ENCODE data around the gene PRKAG2.

The PRKAG2 gene

DNA sequence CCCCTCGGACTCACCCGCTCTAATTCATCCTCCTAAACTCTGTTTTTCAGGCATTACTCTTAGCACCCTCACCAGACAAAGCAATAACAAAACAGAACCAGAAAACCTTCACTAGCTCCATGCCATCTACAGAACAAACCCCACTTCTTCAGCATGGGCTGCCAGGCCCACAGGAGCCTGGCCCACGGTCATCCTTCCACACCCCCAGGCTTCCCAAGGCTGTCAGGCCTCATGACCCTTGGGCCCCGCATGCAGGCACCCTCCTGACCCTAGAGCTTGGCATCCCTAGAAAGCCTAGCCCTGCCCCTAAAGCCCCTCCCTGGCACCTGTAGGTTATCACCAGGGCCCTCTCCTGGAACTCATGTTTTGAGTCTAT is 59.6 kb downstream of the PRKAG2 start:
- no peak for DNase-seq (ENCODE audit: extremely low read depth, insufficient read length)
- Histone ChIP-seq H3K36me3 (ENCODE audit: control insufficient read depth, insufficient read depth, low read length) (no peaks in the 10 kb centered on the region), H3K27me3 (replicated peaks; ENCODE audit: control insufficient read depth, insufficient read depth, low read length) (no peaks in the 10 kb centered on the region; the same call in none of the 2 replicates), H3K4me3 (replicated peaks; ENCODE audit: low read depth, low read length) (no peak overlapping the region)
- TF ChIP-seq CTCF (IDR thresholded peaks at IDR 0.05; ENCODE audit: insufficient read depth, low read length, poor library complexity, severe bottlenecking) = no peak

- TF ChIP-seq CTCF (IDR thresholded peaks at IDR 0.05; ENCODE audit: insufficient read depth, low read length, poor library complexity, severe bottlenecking) = no peak
- H3K27me3 ChIP-seq (replicated peaks; ENCODE audit: control insufficient read depth, insufficient read depth, low read length) = no peaks in the 10 kb centered on the region; the same call in none of the 2 replicates
These were observed 60.2 kb downstream of the PRKAG2 start for GRCh38 chr7:151816562-151817314.

DNA sequence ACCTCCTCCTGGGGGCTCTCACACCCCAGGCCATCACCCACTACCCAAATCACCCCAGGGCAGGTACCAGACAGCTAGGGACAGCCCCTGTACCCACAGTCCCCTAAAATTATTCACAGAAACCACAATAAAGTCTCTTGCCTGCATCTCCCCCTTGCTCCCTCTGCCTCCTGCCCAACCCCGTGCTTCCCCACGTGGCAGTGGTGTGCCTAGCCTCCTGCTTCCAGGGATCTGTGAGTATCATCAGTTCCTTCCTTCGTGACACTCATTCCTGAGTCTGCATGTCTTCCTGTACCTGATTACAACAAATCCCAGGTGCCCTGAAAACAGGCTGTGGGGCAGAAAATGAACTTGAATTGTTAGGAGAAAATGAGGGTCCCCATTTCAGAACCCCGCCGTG is 61.5 kb downstream of the PRKAG2 start:
- no peak for TF ChIP-seq CTCF (IDR thresholded peaks at IDR 0.05; ENCODE audit: insufficient read depth, low read length, poor library complexity, severe bottlenecking)
- DNase-seq (ENCODE audit: extremely low read depth, insufficient read length) = no peak
- no peaks in the 10 kb centered on the region for H3K36me3 ChIP-seq (ENCODE audit: control insufficient read depth, insufficient read depth, low read length)
- H3K4me3 ChIP-seq (replicated peaks; ENCODE audit: low read depth, low read length) = no peak overlapping the region
- H3K27me3 ChIP-seq (replicated peaks; ENCODE audit: control insufficient read depth, insufficient read depth, low read length) = no peaks in the 10 kb centered on the region; the same call in none of the 2 replicates

More at GRCh38 chr7:151816562-151817314, 60.2 kb downstream of the PRKAG2 start:
- no peaks in the 10 kb centered on the region for H3K36me3 ChIP-seq (ENCODE audit: control insufficient read depth, insufficient read depth, low read length)
- DNase-seq (ENCODE audit: extremely low read depth, insufficient read length) = no peak
- H3K4me3 ChIP-seq (replicated peaks; ENCODE audit: low read depth, low read length) = no peak overlapping the region

- Histone ChIP-seq H3K4me3 (replicated peaks; ENCODE audit: low read depth, low read length) (no peak overlapping the region), H3K36me3 (ENCODE audit: control insufficient read depth, insufficient read depth, low read length) (no peaks in the 10 kb centered on the region), H3K27me3 (replicated peaks; ENCODE audit: control insufficient read depth, insufficient read depth, low read length) (no peaks in the 10 kb centered on the region; the same call in none of the 2 replicates)
- DNase-seq (ENCODE audit: extremely low read depth, insufficient read length) = no peak
- no peak for TF ChIP-seq CTCF (IDR thresholded peaks at IDR 0.05; ENCODE audit: insufficient read depth, low read length, poor library complexity, severe bottlenecking)
These were observed 62.4 kb downstream of the PRKAG2 start for GRCh38 chr7:151814400-151815009.

GRCh38 chr7:151813997-151814396 is 62.9 kb downstream of the PRKAG2 start:
- H3K36me3 ChIP-seq (ENCODE audit: control insufficient read depth, insufficient read depth, low read length) = no peaks in the 10 kb centered on the region
- H3K27me3 ChIP-seq (replicated peaks; ENCODE audit: control insufficient read depth, insufficient read depth, low read length) = no peaks in the 10 kb centered on the region; the same call in none of the 2 replicates
- TF ChIP-seq CTCF (IDR thresholded peaks at IDR 0.05; ENCODE audit: insufficient read depth, low read length, poor library complexity, severe bottlenecking) = no peak
- H3K4me3 ChIP-seq (replicated peaks; ENCODE audit: low read depth, low read length) = no peak overlapping the region
- no peak for DNase-seq (ENCODE audit: extremely low read depth, insufficient read length)
